Measurements from ENCODE around the gene BICRAL.

BICRAL gene

GRCh38 chr6:42761287-42762067 is 20.4 kb upstream of the BICRAL start:
- TF ChIP-seq TAF1 (IDR thresholded peaks at IDR 0.05; ENCODE audit: borderline replicate concordance, insufficient read depth, low read length) (no peak), REST (IDR thresholded peaks at IDR 0.05; ENCODE audit: insufficient read depth in 1 of 2, low read depth in 2 of 2, low read length in 2 of 2) (no peak), SIN3A (IDR thresholded peaks at IDR 0.05; ENCODE audit: borderline replicate concordance, insufficient read depth, low read length) (no peak), FOXP2 (optimal IDR thresholded peaks at IDR 0.05; ENCODE audit: borderline replicate concordance, extremely low read depth, extremely low read length, insufficient read depth) (no peak), POLR2AphosphoS5 (IDR thresholded peaks at IDR 0.05; ENCODE audit: low read depth, low read length) (no peak)

DNA sequence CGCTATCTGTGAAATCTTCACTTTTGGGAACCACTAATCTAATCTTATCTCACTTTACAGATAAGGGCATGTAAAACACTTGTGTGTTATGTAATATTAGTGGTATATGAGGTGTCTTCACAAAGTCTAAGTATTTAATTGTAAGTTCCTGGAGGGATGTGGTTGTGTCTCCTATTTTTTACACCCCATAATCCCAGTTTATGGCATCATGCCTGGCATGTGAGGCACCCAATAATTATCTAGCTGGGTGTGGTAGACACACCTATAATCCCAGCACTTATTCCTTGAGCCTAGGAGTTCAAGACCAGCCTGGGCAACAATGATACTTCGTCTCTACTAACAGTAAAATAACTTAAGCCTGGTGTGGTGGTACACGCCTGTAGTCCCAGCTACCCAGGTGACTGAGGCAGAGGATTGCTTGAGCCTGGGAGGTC is 19.4 kb upstream of the BICRAL start:
- TF ChIP-seq POLR2AphosphoS5 (IDR thresholded peaks at IDR 0.05; ENCODE audit: low read depth, low read length) (no peak), FOXP2 (optimal IDR thresholded peaks at IDR 0.05; ENCODE audit: borderline replicate concordance, extremely low read depth, extremely low read length, insufficient read depth) (no peak), REST (IDR thresholded peaks at IDR 0.05; ENCODE audit: insufficient read depth in 1 of 2, low read depth in 2 of 2, low read length in 2 of 2) (no peak), SIN3A (IDR thresholded peaks at IDR 0.05; ENCODE audit: borderline replicate concordance, insufficient read depth, low read length) (no peak), TAF1 (IDR thresholded peaks at IDR 0.05; ENCODE audit: borderline replicate concordance, insufficient read depth, low read length) (no peak)

DNA sequence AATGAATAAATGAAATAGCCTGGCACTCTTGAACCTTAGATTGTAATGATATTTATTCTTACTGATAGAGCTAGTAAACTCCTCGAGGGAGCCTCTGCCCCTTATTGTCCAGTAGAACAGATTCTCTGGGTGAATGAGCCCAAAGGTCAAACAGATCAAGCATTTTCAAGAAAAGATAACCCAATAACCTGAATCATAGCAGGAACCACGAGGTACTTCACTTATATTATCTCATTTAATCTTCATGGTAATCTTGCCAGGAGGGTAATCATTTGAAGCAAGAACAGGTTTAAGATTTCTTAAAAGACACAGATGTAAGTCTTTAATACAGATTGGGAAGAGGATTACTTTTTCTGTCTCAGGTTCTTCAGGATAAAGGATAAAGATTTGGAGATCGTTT is 18.9 kb upstream of the BICRAL start:
- TF ChIP-seq SIN3A (IDR thresholded peaks at IDR 0.05; ENCODE audit: borderline replicate concordance, insufficient read depth, low read length) (no peak), REST (IDR thresholded peaks at IDR 0.05; ENCODE audit: insufficient read depth in 1 of 2, low read depth in 2 of 2, low read length in 2 of 2) (no peak), POLR2AphosphoS5 (IDR thresholded peaks at IDR 0.05; ENCODE audit: low read depth, low read length) (no peak), FOXP2 (optimal IDR thresholded peaks at IDR 0.05; ENCODE audit: borderline replicate concordance, extremely low read depth, extremely low read length, insufficient read depth) (no peak), TAF1 (IDR thresholded peaks at IDR 0.05; ENCODE audit: borderline replicate concordance, insufficient read depth, low read length) (no peak)

DNA sequence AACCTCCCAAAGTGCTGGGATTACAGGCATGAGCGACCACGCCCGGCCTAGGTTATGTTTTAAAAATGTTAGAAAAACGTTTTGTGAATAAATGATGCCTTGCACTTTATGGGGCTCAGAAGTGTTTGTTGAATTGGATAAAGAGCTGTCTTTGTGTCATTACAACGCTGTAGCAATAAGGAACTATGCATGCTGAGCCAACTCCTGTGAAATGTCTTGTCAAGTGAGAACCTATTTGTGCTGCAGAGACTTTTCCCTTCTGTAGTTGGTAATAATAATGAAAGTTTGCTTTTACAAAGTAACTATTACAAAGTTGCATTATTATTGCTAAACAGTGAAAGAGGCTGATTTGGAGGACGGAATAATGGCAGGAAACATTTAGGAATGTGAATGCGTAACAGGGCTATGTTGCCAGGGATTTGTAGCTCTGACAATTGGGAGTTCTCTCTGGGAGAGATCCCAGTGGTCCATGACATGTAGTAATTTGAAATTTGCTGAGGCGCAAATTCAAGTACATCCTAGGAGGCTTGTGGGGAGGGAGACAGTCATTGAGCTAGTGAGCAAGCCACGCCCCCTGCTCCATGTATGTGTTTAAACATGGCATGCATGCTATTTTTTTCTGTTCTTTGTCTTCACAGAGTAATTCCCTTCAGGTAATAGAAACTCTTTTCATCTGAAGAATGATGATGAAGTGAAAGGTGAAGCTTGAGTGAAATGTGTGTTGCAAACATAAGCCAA is 16.8 kb upstream of the BICRAL start:
- TF ChIP-seq TAF1 (IDR thresholded peaks at IDR 0.05; ENCODE audit: borderline replicate concordance, insufficient read depth, low read length) (no peak), POLR2AphosphoS5 (IDR thresholded peaks at IDR 0.05; ENCODE audit: low read depth, low read length) (no peak), FOXP2 (optimal IDR thresholded peaks at IDR 0.05; ENCODE audit: borderline replicate concordance, extremely low read depth, extremely low read length, insufficient read depth) (no peak), REST (IDR thresholded peaks at IDR 0.05; ENCODE audit: insufficient read depth in 1 of 2, low read depth in 2 of 2, low read length in 2 of 2) (no peak), SIN3A (IDR thresholded peaks at IDR 0.05; ENCODE audit: borderline replicate concordance, insufficient read depth, low read length) (no peak)

Measured in PFSK-1 (cell line).